ENCODE measurements around the gene DNAAF1.
"Not testable (repeated sequence)": the region's sequence is repeated elsewhere in the genome, so short reads cannot be mapped to it uniquely, and the experiment has no call there.

DNAAF1 gene

DNA sequence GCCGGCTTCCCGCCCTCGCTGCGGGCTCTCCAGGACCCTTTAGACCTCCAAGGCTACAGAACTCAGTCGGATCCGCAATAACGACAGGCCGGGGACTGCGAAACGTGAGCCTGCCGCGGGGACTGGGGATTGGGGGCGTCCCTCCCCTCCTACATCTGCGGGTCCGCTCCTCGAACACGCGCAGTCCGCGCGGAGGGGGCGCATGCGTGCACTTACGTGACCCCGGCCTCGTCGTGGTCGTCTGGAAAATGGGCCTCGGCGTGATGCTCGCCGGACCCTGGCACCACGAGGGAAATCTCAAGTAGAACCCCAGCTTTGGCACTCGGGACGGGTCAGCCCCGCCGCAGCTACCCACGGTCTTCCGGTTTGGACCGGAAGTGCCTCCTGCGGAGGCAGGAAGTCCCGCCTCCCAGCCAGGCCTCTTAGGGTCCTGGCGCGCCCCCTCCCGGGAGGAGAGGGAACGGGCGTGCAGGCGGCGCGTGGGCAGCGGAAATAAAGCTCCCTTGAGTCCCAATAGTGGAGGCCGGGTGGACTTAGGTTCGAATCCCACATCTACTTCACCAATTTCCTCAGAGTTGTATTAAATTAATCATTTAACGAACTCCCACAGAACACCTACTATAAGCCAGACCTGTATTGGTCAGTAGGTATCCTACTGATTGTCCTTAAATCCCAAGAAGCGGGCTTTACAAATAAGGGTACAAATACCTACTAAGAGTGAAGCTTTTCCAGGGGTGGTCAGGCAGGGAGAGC, 41.8 kb downstream of the DNAAF1 start, which contains the start of gene TAF1C:
Gene TAF1C (minus strand): TSS at position 373 of the 753 bp plus-strand sequence. CDS start 2,069 bp downstream, outside the sequence.
- peak; percentile 94 for DNase-seq

DNA sequence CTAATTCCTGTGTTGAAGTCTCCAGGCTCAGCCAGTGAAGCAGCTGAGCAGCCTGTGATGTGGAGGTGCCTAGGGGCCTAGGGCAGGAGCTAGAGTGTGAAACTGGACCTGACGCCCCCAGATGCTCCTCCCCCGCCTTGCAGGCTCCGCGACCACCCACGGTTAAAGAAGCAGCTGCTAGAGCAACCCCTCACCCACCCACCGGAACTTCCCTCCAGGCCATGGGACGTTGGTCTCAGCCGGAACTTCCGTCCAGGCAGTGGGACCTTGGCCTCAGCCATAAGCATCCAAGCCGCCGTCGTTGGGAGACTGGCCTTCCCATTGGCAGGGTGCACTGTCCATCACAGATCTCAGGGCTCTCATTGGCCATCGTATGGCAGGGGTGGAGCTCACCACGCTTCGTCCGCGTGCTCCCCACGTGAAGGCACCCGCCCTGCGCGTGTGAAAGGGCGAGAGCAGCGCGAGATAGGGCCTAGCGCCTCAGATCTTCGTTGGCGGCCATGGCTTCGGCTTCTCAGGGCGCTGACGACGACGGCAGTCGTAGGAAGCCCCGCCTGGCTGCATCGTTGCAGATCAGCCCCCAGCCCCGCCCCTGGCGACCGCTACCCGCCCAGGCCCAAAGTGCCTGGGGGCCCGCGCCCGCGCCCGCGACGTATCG, 45.8 kb downstream of the DNAAF1 start, which contains the start of gene ADAD2:
Gene ADAD2 (plus strand): TSS at position 427 of the 658 bp plus-strand sequence. CDS start 74 bp downstream, at position 501.
- no peak for DNase-seq

DNA sequence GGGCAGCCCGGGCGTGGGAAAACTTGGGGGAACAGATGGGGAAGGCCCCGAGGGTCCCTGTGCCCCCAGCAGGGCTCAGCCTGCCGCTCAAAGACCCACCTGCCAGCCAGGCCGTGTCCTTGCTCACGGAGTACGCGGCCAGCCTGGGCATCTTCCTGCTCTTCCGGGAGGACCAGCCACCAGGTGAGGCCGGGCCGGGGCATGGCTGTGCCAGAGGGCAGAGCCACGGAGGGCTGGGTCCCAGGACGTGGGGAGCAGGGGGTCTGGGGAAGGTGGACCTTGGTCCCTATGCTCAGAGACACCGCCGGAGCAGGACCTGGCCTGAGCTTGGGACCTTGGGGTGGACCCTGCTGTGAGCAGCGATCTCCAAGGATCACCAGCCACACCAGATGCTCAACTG, 46.4 kb downstream of the DNAAF1 start:
- DNase-seq: no peak

DNA sequence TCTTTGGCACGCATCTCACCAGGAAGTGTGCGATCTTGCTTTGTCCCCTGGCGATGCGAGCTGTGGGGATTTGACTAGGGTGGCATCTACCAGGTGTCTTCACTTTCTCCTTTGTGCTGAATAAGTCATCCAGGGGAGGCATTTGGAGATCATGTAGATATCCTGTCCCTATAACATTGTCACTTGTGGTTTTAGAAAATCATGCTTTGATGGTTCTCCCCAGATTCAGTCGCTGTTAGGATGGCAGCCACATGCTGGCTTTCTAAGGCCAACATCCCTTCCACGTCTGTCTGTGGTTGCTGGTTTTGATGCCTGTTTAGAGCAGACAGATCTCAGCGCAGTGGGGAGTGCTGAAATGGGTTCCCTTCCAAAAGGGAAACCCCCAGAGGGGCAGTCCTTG, 48.4 kb downstream of the DNAAF1 start:
- no peak for DNase-seq

DNA sequence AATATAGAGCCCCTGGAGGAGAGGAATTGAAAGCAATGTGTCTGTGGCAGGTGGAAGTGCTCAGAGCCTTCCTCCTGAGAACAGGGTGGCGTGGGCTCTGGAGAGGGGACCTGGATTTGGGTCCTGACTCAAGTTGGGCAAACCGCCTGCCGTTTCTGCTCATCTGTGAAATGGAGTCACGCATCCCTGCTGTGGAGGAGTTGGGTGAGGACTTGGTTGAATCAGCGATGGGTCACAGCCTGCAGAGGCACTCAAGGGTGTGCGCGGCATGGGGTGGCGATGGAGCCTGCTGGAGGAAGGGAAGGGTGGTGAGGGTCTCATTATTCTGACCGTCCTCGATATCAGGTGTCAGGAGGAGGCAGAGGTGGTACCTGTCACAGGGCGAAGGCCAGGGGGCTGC, 48.9 kb downstream of the DNAAF1 start:
- DNase-seq: no peak

DNA sequence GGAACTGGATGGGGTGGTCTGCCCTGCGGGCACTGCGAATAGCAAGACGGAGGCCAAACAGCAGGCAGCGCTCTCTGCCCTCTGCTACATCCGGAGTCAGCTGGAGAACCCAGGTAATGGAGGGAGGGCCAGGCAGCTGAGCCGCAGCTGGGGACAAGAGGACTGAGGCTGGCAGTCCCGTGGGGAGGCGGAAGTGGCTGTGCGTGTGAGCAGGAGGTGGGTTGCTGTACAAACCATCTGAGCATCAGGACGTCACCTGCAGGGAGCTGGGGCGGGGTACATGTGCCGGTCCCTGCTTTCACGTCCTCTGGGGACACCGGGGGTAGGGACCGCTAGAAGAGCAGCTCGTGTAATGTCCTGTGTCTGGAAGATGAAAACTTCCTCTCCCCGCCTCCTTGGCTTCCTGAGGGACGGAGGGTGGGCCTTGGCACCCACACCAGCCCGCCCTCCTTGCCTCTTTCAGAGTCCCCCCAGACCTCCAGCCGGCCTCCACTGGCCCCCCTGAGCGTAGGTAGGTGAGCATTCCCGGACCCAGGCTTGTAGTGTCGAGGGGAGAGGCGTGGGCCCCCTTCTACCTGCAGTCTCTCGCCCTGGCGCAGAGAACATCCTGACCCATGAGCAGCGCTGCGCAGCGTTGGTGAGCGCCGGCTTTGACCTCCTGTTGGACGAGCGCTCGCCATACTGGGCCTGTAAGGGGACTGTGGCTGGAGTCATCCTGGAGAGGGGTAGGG, 49.5 kb downstream of the DNAAF1 start:
- DNase-seq: no peak

DNA sequence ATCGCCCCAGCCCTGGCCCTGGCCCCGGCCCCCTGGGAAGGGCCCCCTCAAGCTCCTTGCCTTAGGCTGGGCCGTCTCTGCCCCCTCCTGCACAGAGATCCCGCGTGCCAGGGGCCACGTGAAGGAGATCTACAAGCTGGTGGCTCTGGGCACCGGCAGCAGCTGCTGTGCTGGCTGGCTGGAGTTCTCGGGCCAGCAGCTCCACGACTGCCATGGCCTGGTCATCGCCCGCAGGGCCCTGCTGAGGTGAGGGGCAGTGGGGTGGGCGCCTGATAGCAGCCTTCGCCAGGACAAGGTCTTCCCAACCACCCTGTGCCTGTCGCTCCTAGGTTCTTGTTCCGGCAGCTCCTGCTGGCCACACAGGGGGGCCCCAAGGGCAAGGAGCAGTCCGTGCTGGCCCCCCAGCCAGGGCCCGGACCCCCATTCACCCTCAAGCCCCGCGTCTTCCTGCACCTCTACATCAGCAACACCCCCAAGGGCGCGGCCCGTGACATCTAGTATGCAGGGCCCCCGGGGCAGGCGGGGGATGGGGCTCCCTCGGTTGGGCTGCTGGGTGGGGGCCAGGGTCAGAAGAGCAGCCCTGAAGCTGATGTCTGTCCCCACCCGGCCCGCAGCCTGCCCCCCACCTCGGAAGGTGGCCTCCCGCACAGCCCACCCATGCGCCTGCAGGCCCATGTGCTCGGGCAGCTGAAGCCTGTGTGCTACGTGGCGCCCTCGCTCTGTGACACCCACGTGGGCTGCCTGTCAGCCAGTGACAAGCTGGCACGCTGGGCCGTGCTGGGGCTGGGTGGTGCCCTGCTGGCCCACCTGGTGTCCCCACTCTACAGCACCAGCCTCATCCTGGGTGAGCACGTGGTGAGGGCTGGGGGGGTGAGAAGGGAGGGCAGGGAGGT, 50.3 kb downstream of the DNAAF1 start:
- no peak for DNase-seq

DNA sequence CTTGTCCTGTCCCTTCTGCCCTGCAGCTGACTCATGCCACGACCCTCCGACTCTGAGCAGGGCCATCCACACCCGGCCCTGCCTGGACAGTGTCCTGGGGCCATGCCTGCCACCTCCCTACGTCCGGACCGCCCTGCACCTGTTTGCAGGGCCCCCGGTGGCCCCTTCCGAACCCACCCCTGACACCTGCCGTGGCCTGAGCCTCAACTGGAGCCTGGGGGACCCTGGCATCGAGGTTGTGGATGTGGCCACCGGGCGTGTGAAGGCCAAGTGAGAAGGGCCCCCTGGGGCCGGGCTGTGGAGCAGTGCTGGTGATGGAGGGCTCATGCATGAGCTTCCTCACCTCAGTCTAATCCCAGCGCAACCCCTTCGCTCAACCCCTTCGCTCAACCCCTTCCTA, 51.0 kb downstream of the DNAAF1 start:
- DNase-seq: no peak

DNA sequence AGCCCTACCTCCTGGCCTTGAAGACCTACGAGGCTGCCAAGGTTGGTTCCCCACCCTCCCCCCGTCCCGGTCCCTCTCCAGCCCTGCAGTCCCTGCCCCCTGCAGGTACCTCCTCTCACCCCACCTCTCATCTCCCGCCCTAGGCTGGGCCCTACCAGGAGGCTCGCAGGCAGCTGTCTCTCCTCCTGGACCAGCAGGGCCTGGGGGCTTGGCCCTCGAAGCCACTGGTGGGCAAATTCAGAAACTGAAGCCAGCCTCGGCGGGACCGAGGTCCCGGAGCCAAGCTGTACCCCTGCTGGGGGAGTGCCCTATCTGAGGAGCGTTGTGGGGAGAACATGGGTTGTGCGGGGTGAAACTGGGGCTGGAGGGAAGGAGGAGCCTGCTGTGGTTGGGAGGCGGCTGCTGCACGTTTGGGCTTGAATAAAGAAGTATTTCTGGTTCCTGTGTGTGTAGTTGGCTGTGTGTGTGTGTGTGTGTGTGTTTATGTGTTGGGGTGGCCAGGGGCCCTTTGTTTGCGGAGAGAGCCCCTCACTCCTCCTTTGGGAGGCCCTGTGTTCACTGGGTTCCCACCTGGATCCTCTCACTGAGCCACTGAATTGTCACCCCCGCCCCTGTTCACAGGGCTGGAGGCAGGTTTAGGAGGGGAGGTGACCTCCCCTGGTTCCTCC, 51.8 kb downstream of the DNAAF1 start:
- DNase-seq: no peak

DNA sequence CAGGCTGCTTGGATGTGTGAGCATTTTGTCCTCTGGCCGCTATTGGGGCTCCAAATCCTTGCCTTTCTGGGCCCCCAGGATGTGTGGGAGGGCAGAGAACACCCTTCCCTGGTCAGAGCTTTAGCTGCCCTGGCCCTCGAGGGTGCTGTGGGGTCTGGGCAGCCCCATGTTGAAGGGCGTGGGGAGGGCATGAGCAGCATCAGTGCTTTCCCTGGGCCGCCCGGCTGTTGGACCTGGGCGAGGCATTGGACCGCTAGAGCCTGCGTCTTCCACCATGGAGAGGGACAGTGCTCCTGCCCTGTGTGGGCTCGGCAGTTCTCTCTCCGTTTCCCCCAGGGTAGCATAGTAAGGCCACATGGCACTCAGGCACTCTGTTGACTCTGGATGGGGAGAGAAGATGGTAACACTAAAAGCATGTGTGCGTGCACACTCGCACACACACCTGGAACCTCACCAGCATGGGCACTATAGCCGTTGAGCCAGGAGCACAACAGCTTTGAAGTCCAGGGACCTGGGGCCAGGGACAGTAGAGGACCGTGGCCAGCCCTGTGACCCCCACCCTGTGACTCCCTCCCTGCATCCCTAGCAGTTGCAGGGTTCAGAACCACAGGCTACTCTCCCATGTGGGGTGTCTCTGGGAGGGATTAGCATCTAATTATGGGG, 52.5 kb downstream of the DNAAF1 start:
- no peak for DNase-seq

DNA sequence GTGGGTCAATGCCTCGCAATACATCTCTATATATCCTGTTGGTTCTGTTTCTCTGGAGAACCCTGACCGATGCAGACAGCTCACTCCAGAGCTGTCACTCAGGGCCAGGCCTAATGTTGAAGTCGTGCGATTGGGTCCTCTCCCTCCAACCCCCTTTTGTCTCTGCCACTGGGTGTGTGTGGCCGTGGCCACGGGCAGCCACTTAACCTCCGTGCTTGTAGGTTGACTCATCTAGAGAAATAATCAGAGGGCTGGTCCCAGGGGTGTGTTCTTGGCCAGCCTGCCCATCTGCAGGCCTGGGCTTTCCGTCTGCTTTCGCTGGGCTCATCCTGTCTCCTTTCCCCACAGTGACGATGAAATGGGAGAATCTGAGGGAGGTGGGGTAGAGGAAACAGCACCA, 53.3 kb downstream of the DNAAF1 start:
- peak; percentile 59 for DNase-seq

DNA sequence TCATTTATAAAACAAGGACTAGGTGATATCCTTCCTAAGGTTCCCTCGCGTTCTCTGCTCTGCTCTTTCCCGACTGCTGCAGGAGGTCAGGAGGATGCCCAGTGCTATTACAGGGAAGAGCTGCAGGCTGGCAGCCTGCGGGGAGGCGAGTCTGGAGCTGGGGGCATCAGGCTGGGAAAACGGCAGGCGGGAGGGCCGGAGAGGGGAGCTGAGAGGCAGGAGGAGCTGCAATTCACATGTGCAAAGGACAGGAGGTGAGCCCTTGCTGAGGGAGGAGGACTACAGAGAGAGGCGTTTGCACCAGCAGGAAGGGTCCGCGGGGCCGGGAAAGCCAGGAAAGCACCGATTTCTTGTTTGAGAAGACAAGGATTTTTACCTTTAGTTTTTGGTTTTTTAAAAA, 54.0 kb downstream of the DNAAF1 start:
- no peak for DNase-seq

DNA sequence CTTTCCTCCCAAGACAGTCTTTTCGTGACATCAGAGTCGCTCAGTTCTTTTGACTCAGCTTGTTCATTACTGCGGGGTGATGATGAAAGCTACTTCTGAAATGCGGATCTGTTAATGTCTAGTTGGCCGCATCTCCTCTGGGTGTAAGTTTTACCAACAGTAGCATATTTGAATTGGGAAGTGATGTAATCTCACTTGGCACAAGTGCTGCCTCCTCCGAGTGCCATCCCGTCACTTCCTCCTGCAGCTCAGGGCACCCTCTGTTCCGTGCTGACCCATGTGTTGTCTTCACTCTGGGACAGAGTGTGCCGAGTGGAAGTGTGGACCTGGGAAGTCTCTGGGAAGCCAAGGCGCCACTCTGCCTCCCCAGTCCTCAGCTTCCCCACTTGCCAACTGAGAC, 54.8 kb downstream of the DNAAF1 start:
- no peak for DNase-seq

DNA sequence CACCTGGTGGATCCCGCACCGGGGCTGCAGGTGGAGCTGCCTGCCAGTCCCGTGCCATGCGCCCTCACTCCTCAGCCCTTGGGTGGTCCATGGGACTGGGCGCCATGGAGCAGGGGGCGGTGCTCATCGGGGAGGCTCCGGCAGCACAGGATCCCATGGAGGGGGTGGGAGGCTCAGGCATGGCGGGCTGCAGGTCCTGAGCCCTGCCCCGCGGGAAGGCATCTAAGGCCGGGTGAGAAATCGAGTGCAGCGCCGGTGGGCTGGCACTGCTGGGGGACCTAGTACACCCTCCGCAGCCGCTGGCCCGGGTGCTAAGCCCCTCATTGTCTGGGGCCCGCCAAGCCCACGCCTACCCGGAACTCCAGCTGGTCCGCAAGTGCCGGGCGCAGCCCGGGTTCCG, 59.4 kb downstream of the DNAAF1 start:
- DNase-seq: not testable (repeated sequence)

DNA sequence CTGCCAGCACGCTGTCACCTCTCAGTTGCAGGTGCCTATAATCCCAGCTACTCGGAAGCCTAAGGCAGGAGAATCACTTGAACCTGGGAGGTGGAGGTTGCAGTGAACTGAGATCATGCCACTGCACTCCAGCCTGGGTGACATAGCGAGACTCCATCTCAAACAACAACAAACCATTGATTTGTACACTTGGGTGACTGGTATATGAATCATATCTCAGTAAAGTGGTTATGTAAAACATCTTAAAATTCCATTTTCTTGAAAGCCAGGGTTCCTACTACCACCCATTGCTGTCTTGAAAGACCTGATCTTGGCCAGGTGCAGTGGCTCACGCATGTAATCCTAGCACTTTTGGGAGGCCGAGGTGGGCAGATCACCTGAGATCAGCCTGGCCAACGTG, 60.0 kb downstream of the DNAAF1 start:
- not testable (repeated sequence) for DNase-seq

DNA sequence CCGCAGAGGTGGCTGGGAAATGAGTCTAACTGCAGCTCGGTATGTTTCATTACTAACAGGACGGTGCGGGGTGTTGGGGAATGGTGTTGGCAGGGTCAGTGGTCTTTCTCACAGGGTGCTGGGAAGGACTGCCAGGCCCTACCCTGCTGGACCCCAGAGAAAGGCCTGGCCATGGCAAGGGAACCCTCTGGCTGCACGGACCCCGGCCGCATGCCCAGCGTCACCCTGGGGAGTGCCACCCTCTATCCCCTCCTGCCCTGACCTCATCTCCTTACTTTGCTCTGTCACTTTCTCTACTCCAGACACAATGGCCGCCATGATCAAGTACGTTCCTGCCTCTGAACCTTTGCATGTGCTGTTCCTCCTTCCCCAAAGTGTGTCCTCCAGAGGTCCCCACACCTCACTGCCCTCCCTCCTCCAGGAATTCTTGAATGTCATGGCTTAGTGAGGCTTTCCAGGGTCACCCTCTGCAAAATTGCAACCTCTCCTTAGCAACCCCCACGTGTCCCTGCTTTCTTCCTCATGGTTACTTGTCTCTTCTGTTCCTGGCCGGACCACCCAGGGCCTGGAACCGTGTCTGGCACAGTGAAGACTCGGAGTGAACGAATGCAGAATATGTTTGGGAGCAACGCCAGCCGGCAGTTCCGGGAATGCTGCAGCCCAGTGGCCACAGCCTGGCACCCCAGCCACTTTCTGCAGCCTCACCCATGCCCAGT, 61.0 kb downstream of the DNAAF1 start:
- no peak for DNase-seq

DNA sequence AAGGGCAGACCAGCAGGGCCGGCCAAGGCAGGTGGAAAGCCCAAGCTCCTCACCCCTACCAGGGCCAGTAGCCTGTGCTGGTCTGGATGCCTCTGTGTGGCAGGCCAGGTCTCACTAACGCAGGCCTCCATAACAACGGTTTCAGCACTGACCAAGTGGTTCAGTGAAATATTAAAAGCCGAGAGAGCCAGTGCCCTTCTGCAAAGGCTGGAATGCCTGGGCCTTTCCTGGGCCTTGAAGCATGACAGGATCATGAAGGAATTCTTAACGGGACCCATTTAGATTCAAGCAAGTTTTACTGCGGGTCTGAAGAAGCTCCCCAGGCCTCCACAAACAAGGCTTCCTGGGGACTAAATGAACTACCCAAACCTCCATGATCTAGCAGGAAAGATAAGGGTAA, 62.1 kb downstream of the DNAAF1 start:
- DNase-seq: no peak

DNA sequence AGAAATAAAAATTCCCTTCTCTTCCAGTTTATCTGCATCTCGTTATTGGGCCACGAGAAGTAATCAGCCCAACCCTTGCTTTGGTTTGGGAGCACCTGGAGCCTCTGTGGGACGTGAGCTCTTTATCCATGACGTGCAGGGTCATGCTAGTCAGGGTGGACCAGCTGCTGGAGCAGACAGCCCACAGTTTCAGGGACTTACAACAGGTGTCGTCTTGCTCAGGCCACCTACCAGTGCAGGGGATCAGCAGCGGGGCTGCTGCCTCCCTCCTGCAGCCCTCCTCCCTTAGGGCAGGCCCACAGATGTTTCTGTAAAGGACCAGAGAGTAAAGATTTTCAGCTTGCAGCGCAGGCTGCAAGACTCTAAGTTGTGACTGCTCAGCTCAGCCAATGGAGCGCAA, 62.8 kb downstream of the DNAAF1 start:
- DNase-seq: no peak

DNA sequence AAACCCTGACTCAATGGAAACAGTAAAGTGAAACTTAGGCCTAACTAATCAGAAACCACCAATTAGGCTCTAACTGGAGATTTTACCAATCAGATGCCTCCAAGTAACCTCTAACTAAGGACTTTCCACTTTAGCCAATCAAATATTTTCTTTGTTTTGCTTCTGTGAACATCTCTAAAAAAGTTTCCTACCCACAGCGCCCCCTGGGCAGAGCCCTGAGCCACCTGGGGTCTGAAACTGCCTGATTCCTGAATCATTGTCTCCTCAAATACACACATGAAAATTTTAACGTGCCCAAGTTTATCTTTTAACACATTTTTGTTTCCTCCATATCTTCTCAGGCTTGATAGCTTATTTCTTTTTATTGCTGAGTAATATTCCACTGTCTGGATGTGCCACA, 64.9 kb downstream of the DNAAF1 start:
- no peak for DNase-seq

DNA sequence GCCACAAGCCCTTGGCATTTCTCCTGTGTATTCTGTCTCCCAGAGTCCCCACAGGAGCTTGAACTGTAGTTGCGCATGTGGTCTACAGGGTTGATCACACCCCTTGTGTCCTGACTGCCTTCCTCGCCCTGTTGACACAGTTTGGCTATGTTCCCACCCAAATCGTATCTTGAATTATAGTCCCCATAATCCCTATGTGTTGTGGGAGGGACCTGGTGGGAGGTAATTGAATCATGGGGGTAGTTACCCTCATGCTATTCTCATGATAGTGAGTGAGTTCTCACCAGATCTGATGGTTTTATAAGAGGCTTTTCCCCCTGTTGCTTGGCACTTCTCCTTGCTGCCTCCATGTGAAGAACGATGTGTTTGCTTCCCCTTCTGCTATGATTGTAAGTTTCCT, 67.0 kb downstream of the DNAAF1 start:
- DNase-seq: no peak

DNA sequence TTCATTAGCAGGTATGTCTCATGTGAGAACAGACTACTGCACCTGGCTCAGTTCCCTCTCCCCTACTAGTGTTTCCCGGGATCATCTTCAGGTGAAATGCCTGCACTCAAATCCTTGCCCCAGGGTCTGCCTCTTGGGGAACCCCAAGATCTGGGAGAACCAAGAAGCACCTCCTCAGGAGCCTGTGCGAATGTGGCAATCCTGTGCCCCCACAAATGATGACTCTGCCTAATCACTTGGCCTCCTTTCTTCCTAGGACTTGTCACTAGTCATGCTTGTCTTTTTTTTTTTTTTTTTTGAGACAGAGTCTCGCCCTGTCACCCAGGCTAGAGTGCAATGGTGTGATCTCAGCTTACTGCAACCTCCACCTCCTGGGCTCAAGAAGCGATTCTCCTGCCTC, 67.5 kb downstream of the DNAAF1 start:
- no peak for DNase-seq
